Stimulated activated CD4-positive, alpha-beta T cell treated with anti-CD3 and anti-CD28 coated beads, Interleukin-1b, Interleukin-23, amount 100 ng/mL, for 4 hours (primary cell): ENCODE data around the gene TOR1B.

ENCODE experiments used
- DNase-seq, 2 donors: peaks; one replicate each; pipeline ENCODE4 v3.0.0-alpha.2; 2020; ENCODE audit warnings: low read depth in 2 of 2

TOR1B gene

DNA sequence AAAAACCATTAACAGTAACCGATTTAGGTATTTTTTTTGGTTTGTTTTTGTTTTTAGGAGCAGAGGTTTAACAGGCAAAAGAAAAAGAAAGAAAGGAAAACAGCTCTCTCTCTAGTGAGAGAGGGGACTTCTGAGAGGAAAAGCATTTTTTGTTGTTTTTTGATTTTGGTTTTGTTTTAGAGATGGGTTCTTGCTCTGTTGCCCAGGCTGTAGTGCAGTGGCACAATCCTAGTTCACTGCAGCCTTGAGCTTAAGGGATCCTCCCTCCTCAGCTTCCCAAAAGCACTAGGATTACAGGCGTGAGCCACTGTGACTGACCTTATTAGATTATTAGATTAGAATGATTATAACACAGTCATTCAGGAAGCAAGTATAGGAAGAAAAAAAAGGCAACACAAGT lies 42.4 kb downstream of the TOR1B start:
- DNase-seq: no peak

DNA sequence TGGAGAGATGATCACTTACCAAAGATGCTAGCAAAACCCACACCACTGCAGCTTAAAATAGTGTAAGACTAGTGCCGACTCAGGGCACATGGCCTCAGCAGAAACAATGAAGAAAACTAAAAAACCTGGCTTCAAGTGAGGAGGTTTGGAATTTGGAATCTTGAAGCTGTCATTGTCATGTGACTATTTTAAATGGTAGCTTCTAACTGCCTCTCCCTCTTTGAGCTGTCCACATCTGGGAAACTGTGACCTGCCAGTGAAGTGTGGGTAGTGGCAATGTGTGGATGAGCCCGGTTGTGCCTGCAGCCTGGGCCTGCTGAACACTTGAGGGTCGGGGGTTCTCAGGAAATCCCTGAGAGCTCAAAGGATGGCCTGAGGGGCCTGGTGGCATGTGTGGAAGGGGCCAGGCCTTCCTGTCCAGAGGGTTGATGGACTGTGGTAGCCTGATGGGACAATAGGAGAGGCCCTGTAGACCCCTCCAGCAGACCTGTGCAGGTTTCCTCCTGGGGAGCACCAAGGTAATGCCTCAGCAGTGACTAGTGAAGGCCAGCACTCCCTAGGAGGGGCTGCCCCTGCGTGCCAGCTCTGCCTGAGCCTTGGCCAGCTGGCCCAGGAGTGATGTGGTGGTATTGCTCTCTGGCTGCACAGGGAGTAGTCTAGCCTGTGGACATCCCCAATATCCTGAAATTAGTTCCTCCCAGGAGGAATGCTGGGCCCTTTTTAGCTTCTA lies 45.9 kb downstream of the TOR1B start:
- no peak for DNase-seq

DNA sequence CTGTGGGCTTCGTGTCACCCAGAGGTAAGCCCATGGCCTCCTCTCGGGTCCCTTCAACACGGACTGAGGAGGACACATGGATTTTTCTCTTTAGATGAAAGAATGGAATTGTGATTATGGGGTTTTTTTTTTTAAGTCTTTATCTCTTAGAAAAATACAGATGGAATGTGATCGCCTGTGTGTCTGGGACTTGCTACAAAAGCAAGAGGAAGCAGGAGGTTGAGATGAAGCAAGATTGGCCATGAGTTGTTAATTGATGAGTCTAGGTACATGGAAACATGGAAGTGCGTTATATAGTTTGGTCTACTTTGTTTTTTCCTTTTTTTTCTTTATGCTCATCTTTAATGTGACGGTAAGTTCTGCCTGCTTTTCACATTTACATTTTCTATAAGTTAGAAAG lies 46.9 kb downstream of the TOR1B start:
- DNase-seq: no peak

DNA sequence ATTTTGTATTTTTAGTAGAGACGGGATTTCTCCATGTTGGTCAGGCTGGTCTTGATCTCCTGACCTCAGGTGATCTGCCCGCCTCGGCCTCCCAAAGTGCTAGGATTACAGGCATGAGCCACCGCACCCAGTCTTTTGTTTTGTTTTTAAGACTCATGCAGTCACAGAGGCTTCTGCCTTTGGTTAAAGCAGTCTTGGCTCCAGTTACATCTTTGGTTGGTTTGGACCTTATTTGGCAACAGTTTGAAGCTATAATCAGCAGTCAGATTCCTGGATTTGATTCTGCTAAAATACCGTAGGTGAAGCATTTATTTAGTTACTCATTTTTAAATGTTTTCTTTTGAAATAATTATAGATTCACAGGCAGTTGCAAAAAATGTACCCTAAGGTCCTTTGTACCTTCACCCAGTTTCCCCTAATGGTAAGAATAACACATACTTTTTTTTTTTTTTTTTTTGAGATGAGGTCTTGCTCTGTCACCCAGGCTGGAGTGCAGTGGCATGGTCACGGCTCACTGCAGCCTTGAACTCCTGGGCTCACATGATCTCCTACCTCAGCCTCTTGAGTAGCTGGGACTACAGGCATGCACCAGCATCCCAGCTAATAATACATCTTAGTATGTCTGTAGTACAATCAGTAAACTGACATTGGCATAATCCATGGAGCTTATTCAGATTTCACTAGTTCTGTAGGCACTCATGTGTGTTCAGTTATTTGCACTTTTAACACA lies 48.0 kb downstream of the TOR1B start:
- no peak for DNase-seq

DNA sequence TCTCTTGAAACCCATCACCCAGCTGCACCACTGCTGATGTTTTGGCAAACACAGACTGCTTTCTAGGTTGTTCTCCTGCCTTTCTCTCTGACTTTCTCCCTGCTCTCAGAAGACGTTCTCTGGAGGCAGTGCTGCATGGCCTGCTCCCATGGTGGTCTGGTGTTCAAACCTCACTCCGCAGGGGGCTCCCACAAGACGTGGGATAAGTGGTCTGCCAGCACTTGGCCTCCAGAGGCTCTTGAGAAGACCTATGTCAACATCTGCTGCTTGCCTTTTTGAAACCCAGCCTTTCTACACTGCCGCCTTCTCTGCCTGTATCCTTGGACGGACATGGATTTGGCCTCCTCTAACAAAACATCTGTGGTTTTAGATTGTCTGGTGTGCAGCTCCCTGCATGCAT lies 48.8 kb downstream of the TOR1B start:
- no peak for DNase-seq

DNA sequence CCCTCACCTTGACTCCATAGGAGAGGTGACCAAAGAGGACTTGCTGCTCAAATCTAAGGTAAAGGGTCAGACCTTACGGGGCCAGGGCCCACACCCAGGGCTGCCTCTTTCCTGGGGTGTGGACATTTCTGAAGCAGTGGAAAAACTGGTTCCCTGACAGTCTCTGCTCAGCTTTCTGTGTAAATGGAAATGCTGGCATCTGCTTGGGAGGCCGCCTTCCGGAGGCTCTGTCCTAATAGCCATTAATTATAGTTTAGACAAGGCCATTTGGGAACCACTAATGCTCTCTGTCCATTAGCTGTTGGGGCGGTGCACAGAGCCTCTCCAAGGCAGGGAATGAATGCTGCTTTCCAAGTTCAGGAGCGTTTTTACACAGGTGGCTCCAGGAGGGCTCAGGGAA lies 49.6 kb downstream of the TOR1B start:
- DNase-seq: no peak

GRCh38 chr9:129853614-129854013 lies 50.6 kb downstream of the TOR1B start:
- DNase-seq: no peak

DNA sequence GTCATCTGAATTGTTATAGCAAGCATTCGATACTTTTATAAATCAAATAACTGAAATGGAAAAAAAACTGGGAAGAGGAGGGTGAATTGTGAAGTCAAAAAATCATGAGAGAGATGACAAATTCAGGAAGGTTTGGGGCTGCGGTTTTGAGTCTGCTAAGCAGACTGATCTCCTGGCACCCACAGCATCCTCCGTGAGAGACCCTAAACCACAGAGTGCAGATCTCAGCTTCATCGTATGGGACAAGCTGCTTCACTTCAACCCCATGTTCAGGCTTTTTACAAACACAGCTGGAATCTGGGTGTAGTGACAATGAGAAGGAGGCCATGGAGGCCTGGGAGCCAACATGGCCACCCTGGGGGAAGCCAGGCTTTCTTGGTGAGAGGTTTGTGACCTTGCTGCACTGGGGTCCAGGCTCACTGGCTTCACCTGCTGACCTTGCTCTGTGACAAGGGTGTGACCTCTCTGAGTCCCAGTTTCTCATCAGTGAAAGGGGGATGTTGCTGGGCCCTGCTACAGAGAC lies 51.7 kb downstream of the TOR1B start:
- no peak for DNase-seq

DNA sequence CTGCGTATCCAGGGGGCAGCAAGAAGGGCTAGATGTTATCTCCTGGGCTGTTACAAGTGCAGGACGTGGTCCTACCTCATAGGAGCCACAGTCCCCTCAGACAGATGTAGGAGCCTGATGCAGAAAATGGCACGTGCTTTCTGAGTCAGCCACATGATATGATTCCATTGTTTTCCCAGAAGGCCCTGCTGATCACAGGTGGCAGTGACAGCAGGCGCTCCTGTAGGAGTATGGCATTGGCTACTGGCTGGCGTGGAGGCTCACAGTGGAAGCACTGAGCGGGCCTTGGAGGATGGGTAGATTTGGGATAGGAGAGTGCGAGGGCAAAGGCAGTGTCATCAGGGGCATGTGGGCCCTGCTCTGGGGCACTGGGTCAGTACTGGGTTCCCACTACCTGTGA lies 54.2 kb downstream of the TOR1B start:
- no peak for DNase-seq

- DNase-seq: no peak
Measured at GRCh38 chr9:129858167-129858962, 55.4 kb downstream of the TOR1B start.
